B cell (primary cell): ENCODE data around the gene SMCO1.
"Not testable (repeated sequence)": the region's sequence is repeated elsewhere in the genome, so short reads cannot be mapped to it uniquely, and the experiment has no call there.

ENCODE experiments used
- EZH2 ChIP-seq: IDR thresholded peaks from 2 replicates; pipeline ENCODE4 v1.6.1; 2012; ENCODE audit warnings: borderline replicate concordance, low read depth, mild to moderate bottlenecking, moderate library complexity, low read length; ENCODE audit not compliant: insufficient read depth, poor library complexity, severe bottlenecking
- TF ChIP-seq, protein P1 (sequence below): fragments of 200-600 bp; IDR thresholded peaks from one replicate; pipeline ENCODE4 v1.8.0; 2022; ENCODE audit warnings: antibody characterized with exemption, mild to moderate bottlenecking

GRCh38 chr3:196504077-196504398 is 11.1 kb downstream of the SMCO1 start:
- TF ChIP-seq, protein P1, sequence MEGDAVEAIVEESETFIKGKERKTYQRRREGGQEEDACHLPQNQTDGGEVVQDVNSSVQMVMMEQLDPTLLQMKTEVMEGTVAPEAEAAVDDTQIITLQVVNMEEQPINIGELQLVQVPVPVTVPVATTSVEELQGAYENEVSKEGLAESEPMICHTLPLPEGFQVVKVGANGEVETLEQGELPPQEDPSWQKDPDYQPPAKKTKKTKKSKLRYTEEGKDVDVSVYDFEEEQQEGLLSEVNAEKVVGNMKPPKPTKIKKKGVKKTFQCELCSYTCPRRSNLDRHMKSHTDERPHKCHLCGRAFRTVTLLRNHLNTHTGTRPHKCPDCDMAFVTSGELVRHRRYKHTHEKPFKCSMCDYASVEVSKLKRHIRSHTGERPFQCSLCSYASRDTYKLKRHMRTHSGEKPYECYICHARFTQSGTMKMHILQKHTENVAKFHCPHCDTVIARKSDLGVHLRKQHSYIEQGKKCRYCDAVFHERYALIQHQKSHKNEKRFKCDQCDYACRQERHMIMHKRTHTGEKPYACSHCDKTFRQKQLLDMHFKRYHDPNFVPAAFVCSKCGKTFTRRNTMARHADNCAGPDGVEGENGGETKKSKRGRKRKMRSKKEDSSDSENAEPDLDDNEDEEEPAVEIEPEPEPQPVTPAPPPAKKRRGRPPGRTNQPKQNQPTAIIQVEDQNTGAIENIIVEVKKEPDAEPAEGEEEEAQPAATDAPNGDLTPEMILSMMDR, result not testable (repeated sequence)
- TF ChIP-seq EZH2, result not testable (repeated sequence)
